ENCODE data around the gene ZDHHC11. TPM values are rescaled to one million over a fixed set of nuclear protein-coding genes. Genes with fewer than 3 reads are reported as not detected.
"Not testable (repeated sequence)": the region's sequence is repeated elsewhere in the genome, so short reads cannot be mapped to it uniquely, and the experiment has no call there.

Gene ZDHHC11
- total RNA-seq, 1 donor from 2014 or later = 6.3 TPM

- TF ChIP-seq CTCF (IDR thresholded peaks at IDR 0.05) = no peak
- Mint-ChIP-seq H3K27me3 (ENCODE audit: unreplicated experiment) (no peaks in the 10 kb centered on the region), H3K36me3 (ENCODE audit: unreplicated experiment) (no peaks in the 10 kb centered on the region), H3K4me3 (ENCODE audit: unreplicated experiment) (no peak overlapping the region), H3K4me1 (ENCODE audit: unreplicated experiment) (no peaks in the 10 kb centered on the region), H3K27ac (ENCODE audit: unreplicated experiment) (no peak overlapping the region), H3K9me3 (ENCODE audit: unreplicated experiment) (no peaks in the 10 kb centered on the region)
- DNase-seq (ENCODE audit: extremely low spot score, unreplicated experiment) = no peak
Measured at GRCh38 chr5:776862-777711, 73.7 kb downstream of the ZDHHC11 start.

DNA sequence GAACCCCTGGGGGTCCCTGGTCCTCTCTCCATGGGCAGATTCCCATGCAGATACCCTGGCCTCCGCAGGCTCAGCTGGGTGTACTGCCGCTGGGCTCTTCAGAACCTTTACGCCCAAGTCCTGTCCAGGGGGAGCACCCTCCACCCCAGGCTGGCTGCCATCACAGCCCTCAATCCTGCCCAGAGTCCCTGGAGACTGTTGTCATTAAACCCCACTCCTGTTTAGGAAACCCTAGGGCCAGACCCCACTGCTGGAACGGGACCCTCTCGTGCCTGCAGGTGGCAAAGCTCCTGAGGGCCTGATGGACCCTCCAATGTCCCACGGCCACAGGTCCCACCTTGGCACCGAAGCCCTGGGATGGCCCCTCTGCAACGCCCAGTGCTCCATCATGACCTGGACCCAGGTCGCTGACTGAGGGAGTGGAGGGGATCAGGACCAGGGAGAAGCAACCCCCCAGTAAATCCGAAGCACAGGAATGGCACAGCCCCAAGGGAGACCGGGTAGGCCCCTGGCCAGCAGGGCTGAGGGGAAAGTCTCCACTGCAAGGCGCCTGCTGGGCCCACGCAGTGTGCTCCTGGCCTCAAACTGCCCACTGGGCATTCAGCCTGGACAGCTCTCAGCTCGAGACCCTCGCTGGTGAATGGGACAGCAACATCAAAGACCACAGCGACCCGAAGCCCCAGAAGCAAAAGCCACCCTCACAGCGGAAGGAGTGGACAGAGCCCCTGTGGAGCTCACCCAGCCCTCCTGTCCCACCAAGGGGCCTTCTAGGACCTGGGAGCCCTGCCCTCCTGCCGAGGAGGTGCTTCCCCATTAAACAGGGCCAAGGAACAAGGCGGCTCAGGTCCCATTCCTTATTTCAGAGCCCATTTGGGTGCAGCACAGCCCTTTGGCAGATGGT, 74.6 kb downstream of the ZDHHC11 start:
- peak; percentile 84 for DNase-seq (ENCODE audit: extremely low spot score, unreplicated experiment)
- TF ChIP-seq CTCF (IDR thresholded peaks at IDR 0.05) = no peak
- Mint-ChIP-seq H3K27me3 (ENCODE audit: unreplicated experiment) (no peaks in the 10 kb centered on the region), H3K36me3 (ENCODE audit: unreplicated experiment) (no peaks in the 10 kb centered on the region), H3K4me1 (ENCODE audit: unreplicated experiment) (no peaks in the 10 kb centered on the region), H3K27ac (ENCODE audit: unreplicated experiment) (no peak overlapping the region), H3K4me3 (ENCODE audit: unreplicated experiment) (no peak overlapping the region), H3K9me3 (ENCODE audit: unreplicated experiment) (no peaks in the 10 kb centered on the region)

- H3K27ac Mint-ChIP-seq (ENCODE audit: unreplicated experiment); H3K4me3 Mint-ChIP-seq (ENCODE audit: unreplicated experiment); H3K9me3 Mint-ChIP-seq (ENCODE audit: unreplicated experiment); H3K27me3 Mint-ChIP-seq (ENCODE audit: unreplicated experiment); H3K36me3 Mint-ChIP-seq (ENCODE audit: unreplicated experiment); H3K4me1 Mint-ChIP-seq (ENCODE audit: unreplicated experiment): not testable (repeated sequence)
- peak; percentile 84 for DNase-seq (ENCODE audit: extremely low spot score, unreplicated experiment)
Measured at GRCh38 chr5:775595-775960, 75.2 kb downstream of the ZDHHC11 start.

GRCh38 chr5:774854-775505, 75.8 kb downstream of the ZDHHC11 start:
- not testable (repeated sequence) for H3K9me3 Mint-ChIP-seq (ENCODE audit: unreplicated experiment); H3K4me3 Mint-ChIP-seq (ENCODE audit: unreplicated experiment); H3K27me3 Mint-ChIP-seq (ENCODE audit: unreplicated experiment); H3K27ac Mint-ChIP-seq (ENCODE audit: unreplicated experiment); H3K36me3 Mint-ChIP-seq (ENCODE audit: unreplicated experiment); H3K4me1 Mint-ChIP-seq (ENCODE audit: unreplicated experiment)
- DNase-seq (ENCODE audit: extremely low spot score, unreplicated experiment) = peak; percentile 85

GRCh38 chr5:774304-774703, 76.5 kb downstream of the ZDHHC11 start:
- not testable (repeated sequence) for H3K9me3 Mint-ChIP-seq (ENCODE audit: unreplicated experiment); H3K4me3 Mint-ChIP-seq (ENCODE audit: unreplicated experiment); DNase-seq (ENCODE audit: extremely low spot score, unreplicated experiment); H3K27me3 Mint-ChIP-seq (ENCODE audit: unreplicated experiment); H3K36me3 Mint-ChIP-seq (ENCODE audit: unreplicated experiment); H3K4me1 Mint-ChIP-seq (ENCODE audit: unreplicated experiment); H3K27ac Mint-ChIP-seq (ENCODE audit: unreplicated experiment)

- DNase-seq (ENCODE audit: extremely low spot score, unreplicated experiment) = no peak
- Mint-ChIP-seq H3K36me3 (ENCODE audit: unreplicated experiment) (no peaks in the 10 kb centered on the region), H3K27me3 (ENCODE audit: unreplicated experiment) (no peaks in the 10 kb centered on the region), H3K4me3 (ENCODE audit: unreplicated experiment) (no peak overlapping the region), H3K9me3 (ENCODE audit: unreplicated experiment) (no peaks in the 10 kb centered on the region), H3K4me1 (ENCODE audit: unreplicated experiment) (no peaks in the 10 kb centered on the region), H3K27ac (ENCODE audit: unreplicated experiment) (no peak overlapping the region)
- no peak for TF ChIP-seq CTCF (IDR thresholded peaks at IDR 0.05)
Measured at GRCh38 chr5:773517-774264, 77.1 kb downstream of the ZDHHC11 start.

DNA sequence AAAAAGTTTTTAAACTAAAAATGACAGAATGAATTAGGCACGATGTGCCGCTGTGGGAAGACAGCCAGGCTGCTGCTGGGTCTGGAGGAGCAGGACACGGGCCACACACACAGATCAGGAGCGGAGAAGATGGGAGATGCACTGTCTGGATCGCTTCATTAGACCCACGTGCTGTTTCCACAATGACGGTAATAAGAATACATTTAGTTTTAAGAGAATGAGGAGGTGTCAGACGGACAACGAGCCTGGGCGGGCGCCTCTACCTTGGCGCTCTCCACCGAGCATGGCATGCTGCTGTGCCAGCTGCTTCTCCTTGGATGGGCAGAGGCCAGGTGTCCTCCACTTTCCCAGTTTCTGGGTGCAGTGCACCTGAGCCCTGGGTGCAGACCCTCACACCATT, 77.9 kb downstream of the ZDHHC11 start:
- DNase-seq (ENCODE audit: extremely low spot score, unreplicated experiment) = peak; percentile 78
- H3K36me3 Mint-ChIP-seq (ENCODE audit: unreplicated experiment); H3K27ac Mint-ChIP-seq (ENCODE audit: unreplicated experiment); H3K27me3 Mint-ChIP-seq (ENCODE audit: unreplicated experiment); H3K9me3 Mint-ChIP-seq (ENCODE audit: unreplicated experiment); H3K4me1 Mint-ChIP-seq (ENCODE audit: unreplicated experiment); H3K4me3 Mint-ChIP-seq (ENCODE audit: unreplicated experiment): not testable (repeated sequence)

DNA sequence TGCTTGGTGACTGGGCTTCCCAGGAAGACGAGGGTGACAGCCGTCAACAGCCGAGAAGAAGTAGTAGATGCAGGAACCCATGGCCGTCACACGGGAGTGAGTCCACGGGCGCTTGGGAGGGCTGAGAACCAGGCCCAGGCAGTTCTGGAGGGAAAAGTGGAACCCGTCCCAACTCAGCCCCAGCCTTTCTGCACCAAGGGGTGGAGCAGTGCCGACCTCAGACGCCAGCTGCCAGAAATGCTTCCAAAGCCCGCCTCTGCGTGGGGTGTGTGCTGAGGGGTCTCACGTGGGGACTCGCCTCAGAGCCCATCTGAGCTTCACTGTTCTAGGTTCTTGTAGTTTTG, 78.3 kb downstream of the ZDHHC11 start:
- H3K9me3 Mint-ChIP-seq (ENCODE audit: unreplicated experiment) = not testable (repeated sequence)

More for the DNA sequence above, 78.3 kb downstream of the ZDHHC11 start:
- not testable (repeated sequence) for H3K27me3 Mint-ChIP-seq (ENCODE audit: unreplicated experiment); H3K4me1 Mint-ChIP-seq (ENCODE audit: unreplicated experiment); H3K4me3 Mint-ChIP-seq (ENCODE audit: unreplicated experiment); H3K36me3 Mint-ChIP-seq (ENCODE audit: unreplicated experiment); DNase-seq (ENCODE audit: extremely low spot score, unreplicated experiment); H3K27ac Mint-ChIP-seq (ENCODE audit: unreplicated experiment)
